Ascending aorta (tissue), 2 donors: ENCODE data around the gene C12orf56. TPM values are rescaled to one million over a fixed set of nuclear protein-coding genes. Genes with fewer than 3 reads are reported as not detected.

Source experiments
- DNase-seq, 2 donors: peaks; one replicate each; pipeline ENCODE4 v3.0.0-alpha.2; 2019; ENCODE audit warnings: low spot score in 2 of 2
- H3K27ac ChIP-seq, 2 donors: fragments of 200-600 bp; sonication (generic); one replicate each; pipeline ENCODE4 v1.5.1; 2016 to 2017; ENCODE audit warnings: mild to moderate bottlenecking in 1 of 2
- H3K27me3 ChIP-seq: fragments of 200-600 bp; sonication (generic); one replicate; pipeline ENCODE4 v1.5.1; 2017
- H3K36me3 ChIP-seq, 2 donors: fragments of 200-600 bp; sonication (generic); one replicate each; pipeline ENCODE4 v1.5.1; 2016
- H3K4me1 ChIP-seq, 2 donors: fragments of 200-600 bp; sonication (generic); one replicate each; pipeline ENCODE4 v1.5.1; 2016 to 2017; ENCODE audit warnings: mild to moderate bottlenecking in 1 of 2
- H3K4me3 ChIP-seq, 2 donors: fragments of 200-600 bp; sonication (generic); one replicate each; pipeline ENCODE4 v1.5.1; 2016 to 2017; ENCODE audit warnings: mild to moderate bottlenecking in 1 of 2
- H3K9me3 ChIP-seq, 2 donors: fragments of 200-600 bp; sonication (generic); one replicate each; pipeline ENCODE4 v1.5.1; 2016
- CTCF ChIP-seq, 3 experiments: fragments of 200-600 bp in 2 of 3; fragments of 450-650 bp in 1 of 3; sonication (generic) in 2 of 3; IDR thresholded peaks; one replicate each; pipeline ENCODE4 v1.5.1; 2016 to 2019; ENCODE audit warnings: antibody characterized with exemption in 3 of 3, mild to moderate bottlenecking in 1 of 3, moderate library complexity in 1 of 3
- intact Hi-C: fragments of 100-400 bp; cut with DNase I; formaldehyde crosslinking; loops from one replicate; pipeline ENCODE4 v1.15.1; 2023
- total RNA-seq: library from RNA; depleted of rRNA; stranded (reverse); fragments of >200 nt; gene quantifications from one replicate; pipeline ENCODE4 v1.1.0, GENCODE V29; 2016

The C12orf56 gene
- total RNA-seq, 1 donor from 2014 or later, result not detected

- H3K27ac ChIP-seq, result no peak overlapping the region
- TF ChIP-seq CTCF (IDR thresholded peaks at IDR 0.05), result no peak
- intact Hi-C loops, result no loop called here
- H3K27me3 ChIP-seq, result no peaks in the 10 kb centered on the region
- no peak overlapping the region for H3K4me3 ChIP-seq
- H3K36me3 ChIP-seq, result peaks cover 15 to 30% of the 10 kb centered on the region in 2 donors
- H3K4me1 ChIP-seq, result peaks cover 0 to 10% of the 10 kb centered on the region in 2 donors
- DNase-seq, result no peak
- H3K9me3 ChIP-seq, result no peaks in the 10 kb centered on the region
These were observed 17.0 kb upstream of the C12orf56 start for GRCh38 chr12:64407342-64408223.

DNA sequence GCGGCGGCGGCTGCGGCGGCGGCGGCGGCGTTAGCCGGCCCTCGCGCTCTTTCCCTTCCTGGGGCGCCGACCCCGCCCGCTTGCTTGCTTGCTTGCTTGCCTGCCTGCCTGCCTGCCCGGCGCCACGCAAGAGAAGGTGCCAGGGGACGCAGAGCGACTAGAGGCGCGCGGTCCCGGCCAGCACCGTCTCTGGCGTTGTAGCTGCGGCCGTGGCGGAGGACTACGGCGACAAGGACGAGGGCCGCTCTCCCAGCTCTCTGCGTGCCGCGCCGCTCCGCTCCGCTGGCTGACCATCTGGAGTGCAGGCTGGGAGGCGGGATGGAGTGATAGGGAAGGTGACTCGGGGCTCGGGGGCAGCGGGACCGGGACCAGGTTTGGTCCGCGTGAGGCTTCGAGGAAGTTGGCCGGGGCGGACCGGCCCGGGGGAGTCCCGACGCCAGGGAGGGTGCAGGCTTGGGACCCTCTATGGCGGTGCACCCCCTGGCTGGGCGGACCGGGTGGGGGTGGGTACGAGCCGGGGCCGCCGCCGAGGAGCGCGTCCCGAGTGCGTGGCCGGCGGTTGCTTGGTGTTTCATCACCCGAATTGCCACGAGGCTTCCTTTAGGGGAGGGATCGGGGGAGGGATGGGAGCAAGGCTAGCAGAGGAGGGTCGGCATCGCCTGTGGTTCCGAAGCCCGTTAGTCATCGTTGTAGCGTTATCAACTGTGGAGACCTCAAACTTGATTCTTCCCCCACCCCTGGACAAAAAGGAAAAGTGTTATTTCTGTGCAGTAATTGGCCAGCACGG is 14.1 kb upstream of the C12orf56 start:
- TF ChIP-seq CTCF (IDR thresholded peaks at IDR 0.05), result no peak
- Histone ChIP-seq H3K9me3 (no peaks in the 10 kb centered on the region), H3K4me1 (peaks cover 0 to 10% of the 10 kb centered on the region in 2 donors), H3K27me3 (no peaks in the 10 kb centered on the region), H3K4me3 (peak overlapping the region; percentile 76 to 98), H3K36me3 (peaks cover 0 to under 1% of the 10 kb centered on the region in 2 donors), H3K27ac (peak overlapping the region; percentile 97 to 98)
- intact Hi-C loops, result loop anchor here (1.0 to 5.0 kb wide), 6 partner anchors 48 to 627 kb away; partner anchors contain the start of genes GNS, KICS2, RXYLT1 and TBK1
- DNase-seq, result peak in 1 of 2 donors; percentile 72

- Histone ChIP-seq H3K4me3 (peak within 1 kb of the TSS; percentile 76 to 98), H3K27me3 (no peaks in the 10 kb centered on the region), H3K4me1 (peaks cover 0 to 10% of the 10 kb centered on the region in 2 donors), H3K9me3 (no peaks in the 10 kb centered on the region), H3K27ac (peak within 1 kb of the TSS; percentile 97 to 98), H3K36me3 (no peaks in the 10 kb centered on the region)
- DNase-seq, result peak; percentile 85 to 97
- TF ChIP-seq CTCF (IDR thresholded peaks at IDR 0.05), result no peak
- intact Hi-C loops, result loop anchor here (1.0 to 5.0 kb wide), 6 partner anchors 48 to 627 kb away; partner anchors contain the start of genes GNS, KICS2, RXYLT1 and TBK1
These were observed 13.3 kb upstream of the C12orf56 start, which contains the start of gene XPOT for GRCh38 chr12:64403707-64404469. XPOT (plus strand) TSS chr12:64404392; CDS start chr12:64410036, 5,644 bp downstream.

GRCh38 chr12:64402181-64402580 is 11.6 kb upstream of the C12orf56 start:
- Histone ChIP-seq H3K27ac (no peak overlapping the region), H3K4me1 (peaks cover 0 to 10% of the 10 kb centered on the region in 2 donors), H3K9me3 (no peaks in the 10 kb centered on the region), H3K4me3 (no peak overlapping the region), H3K27me3 (no peaks in the 10 kb centered on the region), H3K36me3 (no peaks in the 10 kb centered on the region)
- intact Hi-C loops, result loop anchor here (5.0 kb wide), 2 partner anchors 355 to 625 kb away; partner anchors contain the start of genes GNS and RXYLT1
- DNase-seq, result no peak
- no peak for TF ChIP-seq CTCF (IDR thresholded peaks at IDR 0.05)

GRCh38 chr12:64400041-64400440 is 9.5 kb upstream of the C12orf56 start:
- intact Hi-C loops, result loop anchor here (5.0 kb wide), 2 partner anchors 357 to 623 kb away; partner anchors contain the start of genes GNS and RXYLT1
- Histone ChIP-seq H3K36me3 (no peaks in the 10 kb centered on the region), H3K4me3 (no peak overlapping the region)

More at GRCh38 chr12:64400041-64400440, 9.5 kb upstream of the C12orf56 start:
- Histone ChIP-seq H3K27ac (no peak overlapping the region), H3K9me3 (no peaks in the 10 kb centered on the region), H3K27me3 (no peaks in the 10 kb centered on the region), H3K4me1 (peaks cover 0 to 4% of the 10 kb centered on the region in 2 donors)
- TF ChIP-seq CTCF (IDR thresholded peaks at IDR 0.05), result no peak
- DNase-seq, result no peak
